Neuronal stem cell (in vitro differentiated cells): ENCODE data around the gene U2AF1L4.

ENCODE experiments used
- DNase-seq: peaks from one replicate; pipeline ENCODE4 v3.0.0-alpha.2; 2013; ENCODE audit warnings: low spot score
- H2AFZ ChIP-seq: one replicate; pipeline ENCODE4 v1.6.1; 2013; ENCODE audit warnings: mild to moderate bottlenecking, low read length, inconsistent platforms
- H2AK5ac ChIP-seq: 2 replicates; pipeline ENCODE4 v1.6.1; 2013; ENCODE audit warnings: low read depth, mild to moderate bottlenecking, inconsistent platforms, low read length, moderate library complexity, mixed read lengths
- H2BK120ac ChIP-seq: 2 replicates; pipeline ENCODE4 v1.6.1; 2013; ENCODE audit warnings: low read depth, mild to moderate bottlenecking, inconsistent platforms, low read length, moderate library complexity, mixed read lengths
- H2BK12ac ChIP-seq: one replicate; pipeline ENCODE4 v1.6.1; 2013; ENCODE audit warnings: low read length, inconsistent platforms
- H2BK15ac ChIP-seq: 2 replicates; pipeline ENCODE4 v1.6.1; 2013; ENCODE audit warnings: mild to moderate bottlenecking, low read length, inconsistent platforms, mixed read lengths
- H2BK5ac ChIP-seq: one replicate; pipeline ENCODE4 v1.6.1; 2013; ENCODE audit warnings: inconsistent platforms, mild to moderate bottlenecking, low read length, moderate library complexity
- H3K14ac ChIP-seq: one replicate; pipeline ENCODE4 v1.6.1; 2013; ENCODE audit warnings: low read length, inconsistent platforms
- H3K18ac ChIP-seq: 2 replicates; pipeline ENCODE4 v1.6.1; 2013; ENCODE audit warnings: low read length, inconsistent platforms
- H3K23ac ChIP-seq: 2 replicates; pipeline ENCODE4 v1.6.1; 2013; ENCODE audit warnings: low read depth, mild to moderate bottlenecking, mixed read lengths, low read length, inconsistent platforms; ENCODE audit not compliant: poor library complexity
- H3K27ac ChIP-seq: replicated peaks from 3 replicates; pipeline ENCODE4 v1.5.1; 2013; ENCODE audit warnings: low read length, inconsistent platforms
- H3K27me3 ChIP-seq, 3 experiments: 2 replicates each; pipeline ENCODE4 v1.6.1; 2013; ENCODE audit warnings: low read length in 3 of 3, mild to moderate bottlenecking in 2 of 3, inconsistent platforms in 1 of 3, low read depth in 1 of 3, mixed read lengths in 1 of 3, moderate library complexity in 1 of 3; ENCODE audit not compliant: control insufficient read depth in 3 of 3, insufficient read depth in 3 of 3
- H3K36me3 ChIP-seq, 2 donors: replicated peaks in 1 of 2; 2 replicates each; pipeline ENCODE4 v1.6.1; 2013; ENCODE audit warnings: low read length in 2 of 2; ENCODE audit not compliant: control insufficient read depth in 2 of 2, insufficient read depth in 2 of 2
- H3K4ac ChIP-seq: 2 replicates; pipeline ENCODE4 v1.6.1; 2013; ENCODE audit warnings: inconsistent platforms, mild to moderate bottlenecking, low read length, moderate library complexity
- H3K4me1 ChIP-seq, 2 donors: 1 replicate in 1 of 2; 2 replicates in 1 of 2; pipeline ENCODE4 v1.6.1; 2013; ENCODE audit warnings: low read length in 2 of 2, low read depth in 1 of 2; ENCODE audit not compliant: control insufficient read depth in 2 of 2, insufficient read depth in 1 of 2
- H3K4me2 ChIP-seq: one replicate; pipeline ENCODE4 v1.6.1; 2013; ENCODE audit warnings: mild to moderate bottlenecking, low read length, inconsistent platforms; ENCODE audit not compliant: insufficient read depth, poor library complexity, severe bottlenecking
- H3K4me3 ChIP-seq, 2 donors: 2 replicates each; pipeline ENCODE4 v1.5.1; 2013; ENCODE audit warnings: low read length in 2 of 2, mild to moderate bottlenecking in 2 of 2, inconsistent platforms in 1 of 2, moderate library complexity in 1 of 2
- H3K79me1 ChIP-seq: one replicate; pipeline ENCODE4 v1.6.1; 2013; ENCODE audit warnings: low read depth, mild to moderate bottlenecking, inconsistent platforms, low read length, moderate library complexity
- H3K9ac ChIP-seq: one replicate; pipeline ENCODE4 v1.6.1; 2013; ENCODE audit warnings: mild to moderate bottlenecking, low read depth, low read length, inconsistent platforms; ENCODE audit not compliant: poor library complexity
- H3K9me3 ChIP-seq, 2 donors: replicated peaks in 1 of 2; 2 replicates each; pipeline versions ENCODE3 to v1.6.1; 2013; ENCODE audit warnings: low read length in 2 of 2, mild to moderate bottlenecking in 2 of 2, inconsistent platforms in 1 of 2, low read depth in 1 of 2, mixed read lengths in 1 of 2, moderate library complexity in 1 of 2; ENCODE audit not compliant: control insufficient read depth in 2 of 2, insufficient read depth in 1 of 2
- H4K8ac ChIP-seq: one replicate; pipeline ENCODE4 v1.6.1; 2013; ENCODE audit warnings: low read depth, mild to moderate bottlenecking, inconsistent platforms, low read length, moderate library complexity
- H4K91ac ChIP-seq: one replicate; pipeline ENCODE4 v1.6.1; 2013; ENCODE audit warnings: low read length, low read depth, mild to moderate bottlenecking, inconsistent platforms; ENCODE audit not compliant: poor library complexity
- WGBS, 2 donors: extraction: QIAGEN DNeasy Blood & Tissue Kit; methylation state at CpG; one replicate each; pipeline ENCODE4 v1.1.7; 2013; ENCODE audit warnings: missing lambda C conversion rate in 2 of 2, mixed read lengths in 1 of 2; ENCODE audit not compliant: insufficient read length in 2 of 2, insufficient replicate concordance in 1 of 2; ENCODE audit errors: extremely low coverage in 2 of 2; 5-methylcytosine and 5-hydroxymethylcytosine counted together

U2AF1L4 gene

GRCh38 chr19:35721374-35721773, 23.8 kb downstream of the U2AF1L4 start:
- Histone ChIP-seq H3K27ac (no peak overlapping the region), H3K14ac (peak overlapping the region; percentile 8), H3K18ac (no peak overlapping the region), H2BK120ac (no peak overlapping the region), H3K79me1 (peaks cover 17% of the 10 kb centered on the region), H2AFZ (no peak overlapping the region), H3K9ac (peak overlapping the region; percentile 21), H2BK15ac (no peak overlapping the region), H3K9me3 (no peaks in the 10 kb centered on the region), H2BK12ac (peak overlapping the region; percentile 10), H3K4ac (peak overlapping the region; percentile 37), H3K4me3 (no peak overlapping the region), H4K8ac (no peak overlapping the region), H3K4me1 (peaks cover 6 to 9% of the 10 kb centered on the region in 2 donors), H3K23ac (no peak overlapping the region), H2BK5ac (peak overlapping the region; percentile 75), H4K91ac (no peak overlapping the region), H3K36me3 (peaks cover 53 to 68% of the 10 kb centered on the region in 2 donors), H2AK5ac (no peak overlapping the region), H3K4me2 (no peak overlapping the region), H3K27me3 (no peaks in the 10 kb centered on the region)
- no CpG with 5 or more reads among the region's 16 CpGs for WGBS, 2 donors
- DNase-seq = no peak

GRCh38 chr19:35720648-35721047, 24.6 kb downstream of the U2AF1L4 start:
- Histone ChIP-seq H3K9ac (no peak overlapping the region), H2BK120ac (no peak overlapping the region), H3K9me3 (no peaks in the 10 kb centered on the region), H3K27ac (no peak overlapping the region), H3K4me2 (no peak overlapping the region), H3K79me1 (peaks cover 18% of the 10 kb centered on the region), H3K36me3 (peaks cover 46 to 60% of the 10 kb centered on the region in 2 donors), H4K91ac (no peak overlapping the region), H2AK5ac (no peak overlapping the region), H3K14ac (no peak overlapping the region), H3K27me3 (no peaks in the 10 kb centered on the region), H2BK12ac (no peak overlapping the region), H2BK5ac (no peak overlapping the region), H3K23ac (no peak overlapping the region), H3K18ac (no peak overlapping the region), H2AFZ (no peak overlapping the region), H3K4ac (no peak overlapping the region), H2BK15ac (no peak overlapping the region), H3K4me3 (no peak overlapping the region), H4K8ac (no peak overlapping the region), H3K4me1 (peaks cover 11 to 16% of the 10 kb centered on the region in 2 donors)
- no peak for DNase-seq
- WGBS, 2 donors = no CpG with 5 or more reads among the region's 17 CpGs

GRCh38 chr19:35720163-35720524, 25.1 kb downstream of the U2AF1L4 start:
- Histone ChIP-seq H3K79me1 (peaks cover 22% of the 10 kb centered on the region), H3K9ac (no peak overlapping the region), H2AK5ac (no peak overlapping the region), H3K9me3 (no peaks in the 10 kb centered on the region), H3K23ac (no peak overlapping the region), H2BK12ac (no peak overlapping the region), H3K27me3 (peaks cover 0 to 4% (median 0%) of the 10 kb centered on the region in 3 experiments), H4K91ac (no peak overlapping the region), H3K27ac (no peak overlapping the region), H3K4me2 (no peak overlapping the region), H3K18ac (no peak overlapping the region), H2BK5ac (no peak overlapping the region), H3K4ac (no peak overlapping the region), H3K14ac (no peak overlapping the region), H2BK120ac (no peak overlapping the region), H4K8ac (no peak overlapping the region), H2AFZ (no peak overlapping the region), H2BK15ac (no peak overlapping the region), H3K4me1 (peaks cover 15 to 21% of the 10 kb centered on the region in 2 donors), H3K4me3 (no peak overlapping the region), H3K36me3 (peaks cover 41 to 55% of the 10 kb centered on the region in 2 donors)
- DNase-seq = no peak
- no CpG with 5 or more reads among the region's 9 CpGs for WGBS, 2 donors

- no peak overlapping the region for H3K4ac ChIP-seq
- no CpG with 5 or more reads among the region's 32 CpGs for WGBS, 2 donors
- H3K27me3 ChIP-seq = peaks cover 0 to 5% (median 0%) of the 10 kb centered on the region in 3 experiments
- no peak overlapping the region for H4K8ac ChIP-seq
- H3K36me3 ChIP-seq = peaks cover 35 to 50% of the 10 kb centered on the region in 2 donors
- no peak overlapping the region for H3K14ac ChIP-seq
- H3K4me1 ChIP-seq = peaks cover 15 to 21% of the 10 kb centered on the region in 2 donors
- H3K18ac ChIP-seq = no peak overlapping the region
- no peak overlapping the region for H2BK12ac ChIP-seq
- H3K79me1 ChIP-seq = peaks cover 22% of the 10 kb centered on the region
- DNase-seq = no peak
- H3K23ac ChIP-seq = no peak overlapping the region
- no peak overlapping the region for H2BK5ac ChIP-seq
- no peak overlapping the region for H3K27ac ChIP-seq
- H3K4me2 ChIP-seq = no peak overlapping the region
- H3K4me3 ChIP-seq = peak overlapping the region in 1 of 2 donors; percentile 99
- H2AK5ac ChIP-seq = no peak overlapping the region
- H3K9ac ChIP-seq = no peak overlapping the region
- no peak overlapping the region for H2BK15ac ChIP-seq
- H2BK120ac ChIP-seq = no peak overlapping the region
- no peak overlapping the region for H4K91ac ChIP-seq
- H2AFZ ChIP-seq = no peak overlapping the region
- H3K9me3 ChIP-seq = no peaks in the 10 kb centered on the region
Observed at GRCh38 chr19:35719402-35720162, 25.6 kb downstream of the U2AF1L4 start.
